HEK293T (cell line): ENCODE results near the gene DNAAF1.

Experiments used
- CTCF ChIA-PET: fragments of 350-600 bp; formaldehyde crosslinking; extraction: SDS; loops from one replicate; lab custom pipeline; 2021; ENCODE audit warnings: antibody characterized with exemption, inconsistent platforms; lab: Yijun Ruan, JAX
- POLR2A ChIA-PET: fragments of 350-600 bp; formaldehyde crosslinking; extraction: SDS; loops from one replicate; lab custom pipeline; 2020; ENCODE audit warnings: antibody characterized with exemption, inconsistent platforms; lab: Yijun Ruan, JAX
- DNase-seq: peaks from one replicate; pipeline ENCODE4 v3.0.0; 2012; ENCODE audit warnings: mixed read lengths; ENCODE audit errors: extremely low spot score
- ARNT ChIP-seq: fragments of 450-650 bp; IDR thresholded peaks from 2 replicates; pipeline ENCODE4 v1.6.1; 2017; ENCODE audit warnings: mild to moderate bottlenecking
- BHLHE40 ChIP-seq: fragments of 450-650 bp; IDR thresholded peaks from 2 replicates; pipeline ENCODE4 v1.6.1; 2016; ENCODE audit warnings: mild to moderate bottlenecking, moderate library complexity, borderline replicate concordance
- CTBP1 ChIP-seq: fragments of 450-650 bp; IDR thresholded peaks from 2 replicates; pipeline ENCODE4 v1.6.1; 2016; ENCODE audit warnings: borderline replicate concordance
- ELF4 ChIP-seq: fragments of 450-650 bp; IDR thresholded peaks from 2 replicates; pipeline ENCODE4 v1.6.1; 2017; ENCODE audit warnings: antibody characterized with exemption
- FOXA1 ChIP-seq: fragments of 450-650 bp; IDR thresholded peaks from 2 replicates; pipeline ENCODE4 v1.6.1; 2016; ENCODE audit warnings: mild to moderate bottlenecking
- FOXK2 ChIP-seq: fragments of 450-650 bp; IDR thresholded peaks from 2 replicates; pipeline ENCODE4 v1.6.1; 2016; ENCODE audit warnings: mild to moderate bottlenecking
- FOXM1 ChIP-seq: fragments of 450-650 bp; IDR thresholded peaks from 2 replicates; pipeline ENCODE4 v1.6.1; 2017; ENCODE audit warnings: mild to moderate bottlenecking, borderline replicate concordance
- HDGF ChIP-seq: fragments of 450-650 bp; IDR thresholded peaks from 2 replicates; pipeline ENCODE4 v1.6.1; 2017; ENCODE audit warnings: antibody characterized with exemption, borderline replicate concordance
- L3MBTL2 ChIP-seq: fragments of 450-650 bp; conservative IDR thresholded peaks from 2 replicates; pipeline ENCODE4 v1.6.1; 2016; ENCODE audit warnings: mild to moderate bottlenecking
- LEF1 ChIP-seq: fragments of 450-650 bp; IDR thresholded peaks from 2 replicates; pipeline ENCODE4 v1.6.1; 2017; ENCODE audit warnings: mild to moderate bottlenecking, borderline replicate concordance
- NFRKB ChIP-seq: fragments of 450-650 bp; IDR thresholded peaks from 2 replicates; pipeline ENCODE4 v1.6.1; 2016; ENCODE audit warnings: mild to moderate bottlenecking, moderate library complexity
- SP1 ChIP-seq: fragments of 450-650 bp; IDR thresholded peaks from 2 replicates; pipeline ENCODE4 v1.6.1; 2017
- SUZ12 ChIP-seq: fragments of 450-650 bp; IDR thresholded peaks from 2 replicates; pipeline ENCODE4 v1.6.1; 2016; ENCODE audit warnings: mild to moderate bottlenecking
- TARDBP ChIP-seq: fragments of 450-650 bp; IDR thresholded peaks from 2 replicates; pipeline ENCODE4 v1.6.1; 2016
- ZNF384 ChIP-seq: fragments of 450-650 bp; IDR thresholded peaks from 2 replicates; pipeline ENCODE4 v1.6.1; 2016
- TF ChIP-seq, protein P1 (sequence below): fragments of 450-650 bp; IDR thresholded peaks from 2 replicates; pipeline ENCODE4 v1.6.1; 2016

Gene DNAAF1

DNA sequence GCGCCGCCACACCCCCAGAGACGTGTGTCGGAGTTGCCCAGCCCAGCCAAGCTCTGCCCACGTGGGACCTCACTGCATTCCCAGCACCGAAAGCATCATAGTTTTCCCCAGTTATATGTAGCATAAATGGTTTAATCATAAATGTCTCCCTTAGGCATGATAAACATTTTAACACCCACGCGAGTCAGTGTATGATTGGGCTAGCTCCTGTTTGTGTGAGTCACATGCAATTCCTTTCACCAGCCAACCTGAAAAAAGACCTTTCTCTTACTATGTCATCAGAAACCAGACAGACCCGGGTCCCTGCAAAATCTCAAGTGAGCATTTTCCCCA, 32.6 kb downstream of the DNAAF1 start:
- CTCF ChIA-PET: interaction anchor here (1.0 to 2.2 kb wide), 2 partner anchors 9 to 62 kb away, joined by 4 to 8 read pairs; partner anchors contain the start of gene TAF1C
- no peak for TF ChIP-seq CTBP1
- TF ChIP-seq FOXA1: no peak
- no peak for TF ChIP-seq BHLHE40
- TF ChIP-seq ZNF384: no peak
- no peak for TF ChIP-seq SP1
- no peak for TF ChIP-seq ARNT
- TF ChIP-seq LEF1: no peak
- no peak for TF ChIP-seq FOXM1
- no peak for TF ChIP-seq TARDBP
- TF ChIP-seq ELF4: no peak
- TF ChIP-seq SUZ12: no peak
- TF ChIP-seq FOXK2: no peak
- TF ChIP-seq, protein P1, sequence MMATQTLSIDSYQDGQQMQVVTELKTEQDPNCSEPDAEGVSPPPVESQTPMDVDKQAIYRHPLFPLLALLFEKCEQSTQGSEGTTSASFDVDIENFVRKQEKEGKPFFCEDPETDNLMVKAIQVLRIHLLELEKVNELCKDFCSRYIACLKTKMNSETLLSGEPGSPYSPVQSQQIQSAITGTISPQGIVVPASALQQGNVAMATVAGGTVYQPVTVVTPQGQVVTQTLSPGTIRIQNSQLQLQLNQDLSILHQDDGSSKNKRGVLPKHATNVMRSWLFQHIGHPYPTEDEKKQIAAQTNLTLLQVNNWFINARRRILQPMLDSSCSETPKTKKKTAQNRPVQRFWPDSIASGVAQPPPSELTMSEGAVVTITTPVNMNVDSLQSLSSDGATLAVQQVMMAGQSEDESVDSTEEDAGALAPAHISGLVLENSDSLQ: no peak
- no peak for TF ChIP-seq L3MBTL2
- TF ChIP-seq NFRKB: no peak
- TF ChIP-seq HDGF: no peak
- POLR2A ChIA-PET: interaction anchor here (1.5 to 2.0 kb wide), 2 partner anchors 9 to 61 kb away, joined by 7 read pairs; partner anchors contain the start of genes MBTPS1 and TAF1C
- no peak for DNase-seq

GRCh38 chr16:84178146-84178765, 33.1 kb downstream of the DNAAF1 start:
- POLR2A ChIA-PET: interaction anchor here (1.5 to 2.0 kb wide), 3 partner anchors 9 to 62 kb away, joined by 7 read pairs; partner anchors contain the start of genes MBTPS1 and TAF1C
- CTCF ChIA-PET: interaction anchor here (0.7 to 2.2 kb wide), 3 partner anchors 9 to 221 kb away, joined by 3 to 8 read pairs (median 3); partner anchors contain the start of gene TAF1C
- TF ChIP-seq HDGF (no peak), ELF4 (no peak), FOXK2 (no peak), CTBP1 (no peak), ARNT (no peak), L3MBTL2 (no peak), BHLHE40 (no peak), FOXM1 (no peak), NFRKB (no peak), LEF1 (no peak), ZNF384 (no peak), SUZ12 (no peak), SP1 (no peak), TARDBP (no peak), FOXA1 (no peak)
- TF ChIP-seq, protein P1: no peak
- no peak for DNase-seq

DNA sequence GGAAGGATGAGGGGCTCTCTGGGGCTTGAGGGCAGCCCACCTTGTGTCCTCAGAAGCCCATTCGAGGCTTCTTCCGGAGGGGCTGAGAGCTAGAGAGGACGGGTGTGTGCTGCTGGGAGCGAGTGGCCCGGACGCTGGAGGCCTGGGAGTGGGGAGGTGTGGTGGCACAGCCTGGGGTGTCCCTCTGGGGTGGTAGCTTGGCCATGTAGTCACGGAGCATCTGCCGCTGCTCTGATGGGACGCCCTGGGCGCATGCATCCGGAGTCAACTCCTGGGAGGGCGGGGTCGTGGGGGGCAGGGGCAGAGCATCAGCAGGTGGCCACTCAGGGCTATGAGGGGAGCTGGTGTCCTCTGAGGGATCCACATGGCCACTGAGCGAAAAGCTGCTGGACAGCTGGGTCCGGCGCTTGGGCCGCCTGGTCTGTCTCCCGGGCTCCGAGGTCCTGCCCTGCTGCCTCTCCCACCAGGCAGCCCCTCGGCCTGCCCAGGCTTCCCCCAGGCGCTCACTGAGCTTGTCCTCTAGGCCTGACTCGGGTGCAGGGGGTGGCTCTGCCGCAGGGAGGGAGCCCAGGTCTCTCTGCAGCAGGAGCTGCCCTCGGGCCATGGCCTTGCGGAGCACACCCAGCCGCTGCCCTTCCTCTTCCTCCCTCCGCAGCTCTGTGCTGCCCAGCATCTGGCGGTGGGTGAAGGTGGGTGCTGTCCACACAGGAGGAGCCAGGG, 33.9 kb downstream of the DNAAF1 start:
- POLR2A ChIA-PET: interaction anchor here (1.0 to 1.5 kb wide), 2 partner anchors 12 to 62 kb away, joined by 3 to 7 read pairs; partner anchors contain the start of gene MBTPS1
- TF ChIP-seq FOXA1 (no peak), SUZ12 (no peak), HDGF (no peak), NFRKB (no peak), FOXM1 (no peak), CTBP1 (no peak), ARNT (no peak), LEF1 (no peak), BHLHE40 (no peak), FOXK2 (no peak)
- CTCF ChIA-PET: interaction anchor here (0.7 to 2.2 kb wide), 3 partner anchors 8 to 222 kb away, joined by 3 to 8 read pairs (median 3); partner anchors contain the start of gene TAF1C
- DNase-seq: no peak

DNA sequence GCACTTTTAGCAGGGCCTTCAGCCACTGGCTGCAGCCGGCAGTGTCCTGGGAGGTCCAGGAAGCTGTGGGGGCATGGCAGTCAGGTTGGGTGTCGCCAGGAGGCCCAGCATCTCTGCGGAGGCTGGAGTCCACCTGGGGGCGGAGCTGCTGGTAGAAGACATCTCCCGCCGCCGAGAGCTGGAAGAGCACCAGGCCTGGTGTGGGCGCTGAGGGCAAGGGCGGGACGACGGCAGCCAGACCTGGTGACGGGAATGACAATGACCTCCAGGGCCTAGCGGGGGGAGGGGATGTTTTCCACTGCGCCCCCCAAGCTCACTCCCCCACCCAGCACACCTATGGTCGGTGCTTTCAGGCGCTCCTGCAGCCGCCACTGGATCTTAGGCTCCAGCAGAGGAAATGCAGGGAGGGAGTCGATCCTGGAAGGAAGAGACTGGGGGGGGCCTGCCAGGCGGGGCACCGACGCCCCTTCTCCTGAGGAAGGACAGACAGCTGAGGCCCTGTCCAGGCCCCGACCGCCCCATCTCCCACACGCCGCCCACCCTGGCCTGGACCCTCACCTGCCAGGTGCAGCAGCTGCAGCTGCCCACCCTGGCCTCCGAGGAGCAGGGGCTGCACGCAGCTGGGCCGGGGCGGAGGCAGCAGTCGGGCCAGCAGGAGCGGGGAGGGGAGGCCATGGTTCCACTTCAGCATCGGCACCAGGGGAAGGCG, 34.7 kb downstream of the DNAAF1 start:
- CTCF ChIA-PET: no interaction called here
- TF ChIP-seq LEF1 (no peak), ZNF384 (no peak), HDGF (no peak)
- POLR2A ChIA-PET: interaction anchor here (1.0 to 1.5 kb wide), 2 partner anchors 13 to 63 kb away, joined by 3 to 7 read pairs; partner anchors contain the start of gene MBTPS1
- DNase-seq: no peak

- DNase-seq: no peak
- TF ChIP-seq LEF1 (no peak), HDGF (no peak), TARDBP (no peak), ELF4 (no peak), BHLHE40 (no peak), SUZ12 (no peak)
- ChIA-PET POLR2A (no interaction called here), CTCF (no interaction called here)
Measured at GRCh38 chr16:84180519-84181140, 35.5 kb downstream of the DNAAF1 start.
